ENCODE measurements around the gene WNT5A. TPM values are rescaled to one million over a fixed set of nuclear protein-coding genes. Genes with fewer than 3 reads are reported as not detected.

Gene WNT5A
- total and polyA plus RNA-seq, 2 donors (not counting 3 experiments of a cell fraction or from before 2014, with no cell fraction given): 0.08 to 0.33 TPM

DNA sequence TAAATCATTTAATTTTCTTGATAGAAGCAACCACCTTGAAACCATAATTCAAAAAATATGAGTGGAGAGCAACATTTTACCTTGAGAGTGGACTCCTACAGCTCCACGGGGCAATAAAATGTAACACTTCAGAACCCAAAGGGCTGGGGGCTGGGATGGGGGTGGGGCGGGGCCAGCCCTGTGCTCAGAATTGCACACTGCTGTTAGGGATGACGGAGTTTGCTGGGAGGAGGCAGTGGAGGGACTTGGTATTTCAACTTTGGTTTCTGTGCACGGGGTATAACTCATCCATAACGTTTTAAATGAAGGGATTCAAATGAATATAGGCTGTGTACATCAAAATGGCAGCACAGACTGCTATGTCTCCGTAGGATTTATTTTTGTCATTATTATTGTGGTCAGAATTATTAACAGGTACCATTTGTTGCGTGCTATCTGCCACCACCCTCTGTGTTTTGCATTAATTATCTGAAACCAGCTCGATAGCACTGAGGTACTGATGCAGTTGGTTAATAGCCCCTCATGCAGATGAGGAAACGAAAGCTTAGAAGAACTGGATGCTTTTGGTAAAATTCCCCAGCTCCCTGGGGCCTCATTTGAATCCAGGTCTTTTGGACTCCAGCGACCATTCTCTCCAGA lies 29.4 kb upstream of the WNT5A start:
- H3K36me3 ChIP-seq (ENCODE audit: control insufficient read depth in 2 of 2, extremely low read depth in 1 of 2, insufficient read depth in 2 of 2, low read length in 2 of 2): no peaks in the 10 kb centered on the region
- dilution Hi-C loops (cut with MboI; ENCODE audit: extremely low pct_ligation_motif_present, low sequenced_read_pairs) (no loop called here), intact Hi-C loops (cut with micrococcal nuclease) (no loop called here)
- no peak overlapping the region for H3K4me3 ChIP-seq (replicated peaks in 1 of 3; ENCODE audit: insufficient read depth in 1 of 3, low read depth in 1 of 3, low read length in 3 of 3)
- DNase-seq (ENCODE audit: low read depth, low spot score) (no peak), FAIRE-seq (no peak)
- no peaks in the 10 kb centered on the region for H4K20me1 ChIP-seq (replicated peaks; ENCODE audit: control insufficient read depth, extremely low read depth, insufficient read depth, low read length)
- no peaks in the 10 kb centered on the region for H3K9me1 ChIP-seq (replicated peaks; ENCODE audit: control insufficient read depth, extremely low read depth, insufficient read depth, low read length)
- no peak for TF ChIP-seq FOS (IDR thresholded peaks at IDR 0.05; ENCODE audit: borderline replicate concordance, insufficient read depth, low read length)
- TF ChIP-seq, protein P1, sequence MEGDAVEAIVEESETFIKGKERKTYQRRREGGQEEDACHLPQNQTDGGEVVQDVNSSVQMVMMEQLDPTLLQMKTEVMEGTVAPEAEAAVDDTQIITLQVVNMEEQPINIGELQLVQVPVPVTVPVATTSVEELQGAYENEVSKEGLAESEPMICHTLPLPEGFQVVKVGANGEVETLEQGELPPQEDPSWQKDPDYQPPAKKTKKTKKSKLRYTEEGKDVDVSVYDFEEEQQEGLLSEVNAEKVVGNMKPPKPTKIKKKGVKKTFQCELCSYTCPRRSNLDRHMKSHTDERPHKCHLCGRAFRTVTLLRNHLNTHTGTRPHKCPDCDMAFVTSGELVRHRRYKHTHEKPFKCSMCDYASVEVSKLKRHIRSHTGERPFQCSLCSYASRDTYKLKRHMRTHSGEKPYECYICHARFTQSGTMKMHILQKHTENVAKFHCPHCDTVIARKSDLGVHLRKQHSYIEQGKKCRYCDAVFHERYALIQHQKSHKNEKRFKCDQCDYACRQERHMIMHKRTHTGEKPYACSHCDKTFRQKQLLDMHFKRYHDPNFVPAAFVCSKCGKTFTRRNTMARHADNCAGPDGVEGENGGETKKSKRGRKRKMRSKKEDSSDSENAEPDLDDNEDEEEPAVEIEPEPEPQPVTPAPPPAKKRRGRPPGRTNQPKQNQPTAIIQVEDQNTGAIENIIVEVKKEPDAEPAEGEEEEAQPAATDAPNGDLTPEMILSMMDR (IDR thresholded peaks at IDR 0.05; ENCODE audit: extremely low read depth in 1 of 2, insufficient read depth in 1 of 2, low read depth in 1 of 2, low read length in 2 of 2): no peak
- TF ChIP-seq POLR2A (IDR thresholded peaks at IDR 0.05; ENCODE audit: low read depth, low read length): no peak
- TF ChIP-seq JUN (IDR thresholded peaks at IDR 0.05; ENCODE audit: borderline replicate concordance, insufficient read depth, insufficient read length, low read depth): no peak
- TF ChIP-seq EZH2 (IDR thresholded peaks at IDR 0.05; ENCODE audit: borderline replicate concordance, low read depth, low read length, severe bottlenecking): no peak
- no peak for TF ChIP-seq POLR2AphosphoS5 (IDR thresholded peaks at IDR 0.05; ENCODE audit: insufficient read depth, low read depth, low read length)
- no peak for TF ChIP-seq GATA2 (IDR thresholded peaks at IDR 0.05; ENCODE audit: insufficient read depth, insufficient read length, low read depth, low read length)
- TF ChIP-seq, protein P2, sequence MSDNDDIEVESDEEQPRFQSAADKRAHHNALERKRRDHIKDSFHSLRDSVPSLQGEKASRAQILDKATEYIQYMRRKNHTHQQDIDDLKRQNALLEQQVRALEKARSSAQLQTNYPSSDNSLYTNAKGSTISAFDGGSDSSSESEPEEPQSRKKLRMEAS (IDR thresholded peaks at IDR 0.05; ENCODE audit: insufficient read depth, insufficient read length): no peak
- TF ChIP-seq MYC (IDR thresholded peaks at IDR 0.05; ENCODE audit: low read depth, low read length): no peak
- H3K4me2 ChIP-seq (ENCODE audit: insufficient read depth, low read length): no peak overlapping the region
- ChIA-PET CTCF (no interaction called here), POLR2A (no interaction called here)
- H3K9me3 ChIP-seq (replicated peaks; ENCODE audit: control insufficient read depth, insufficient read depth, low read length): no peaks in the 10 kb centered on the region
- H3K79me2 ChIP-seq (ENCODE audit: control insufficient read depth, insufficient read depth, low read length): no peaks in the 10 kb centered on the region
- no TSS peak for BruUV-seq (replicated peaks)
- H3K9ac ChIP-seq (replicated peaks; ENCODE audit: extremely low read depth, insufficient read depth, low read length): no peak overlapping the region
- H3K27ac ChIP-seq (ENCODE audit: insufficient read depth, low read depth, low read length): no peak overlapping the region
- H2AFZ ChIP-seq (ENCODE audit: low read depth, low read length): no peak overlapping the region
- no peaks in the 10 kb centered on the region for H3K4me1 ChIP-seq (ENCODE audit: control insufficient read depth, extremely low read depth, insufficient read depth, low read length)
- no peaks in the 10 kb centered on the region for H3K27me3 ChIP-seq (ENCODE audit: control insufficient read depth in 2 of 2, insufficient read depth in 2 of 2, low read length in 2 of 2)

All from endothelial cell of umbilical vein (primary cell).